RKO (cell line): ENCODE measurements around the gene APOA1.
A peak's percentile ranks its signal among the peaks of the same experiment; 100 is the strongest.
"Not testable (repeated sequence)": the region's sequence is repeated elsewhere in the genome, so short reads cannot be mapped to it uniquely, and the experiment has no call there.

ENCODE experiments used
- DNase-seq: peaks from one replicate; pipeline ENCODE4 v3.0.0-alpha.2; 2016; ENCODE audit warnings: low spot score

The APOA1 gene

DNA sequence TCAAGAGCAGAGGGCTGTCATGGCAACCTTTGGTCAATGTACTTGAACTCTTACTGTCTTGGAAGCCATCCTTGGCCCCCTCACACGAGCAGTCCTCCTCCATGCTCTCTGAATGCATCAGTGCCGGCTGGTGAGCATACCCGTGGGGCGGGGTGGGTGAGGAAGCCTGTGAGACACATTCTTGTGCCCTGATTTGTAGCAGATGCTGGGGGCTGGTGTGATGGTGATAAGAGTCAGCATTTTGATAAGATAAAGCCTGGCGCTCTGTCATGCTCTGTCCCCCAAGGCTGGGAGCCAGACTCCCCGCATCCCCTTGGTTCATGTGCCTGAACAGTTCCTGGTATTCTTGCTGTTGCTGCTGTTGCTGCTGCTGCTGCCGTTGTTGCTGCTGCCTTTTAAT is 20.5 kb upstream of the APOA1 start:
- no peak for DNase-seq

DNA sequence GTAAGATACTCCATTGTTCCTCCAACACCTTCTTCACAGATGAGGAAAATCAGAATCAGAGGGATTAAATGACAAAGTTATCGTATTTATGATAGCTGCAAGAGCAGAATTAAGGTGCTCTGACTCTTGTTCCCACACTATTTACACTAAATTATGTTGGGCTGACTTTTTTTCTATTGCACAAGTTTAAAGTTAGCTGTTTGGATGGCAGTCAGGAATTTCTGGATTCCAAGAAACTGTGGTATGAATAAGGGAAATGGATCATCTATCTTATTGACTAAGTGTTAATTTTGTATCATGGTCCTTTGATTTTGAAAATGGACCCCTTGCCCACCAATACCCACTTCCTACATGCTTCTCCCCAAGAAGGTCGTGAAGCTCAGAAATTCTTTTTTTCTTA is 19.9 kb upstream of the APOA1 start:
- no peak for DNase-seq

DNA sequence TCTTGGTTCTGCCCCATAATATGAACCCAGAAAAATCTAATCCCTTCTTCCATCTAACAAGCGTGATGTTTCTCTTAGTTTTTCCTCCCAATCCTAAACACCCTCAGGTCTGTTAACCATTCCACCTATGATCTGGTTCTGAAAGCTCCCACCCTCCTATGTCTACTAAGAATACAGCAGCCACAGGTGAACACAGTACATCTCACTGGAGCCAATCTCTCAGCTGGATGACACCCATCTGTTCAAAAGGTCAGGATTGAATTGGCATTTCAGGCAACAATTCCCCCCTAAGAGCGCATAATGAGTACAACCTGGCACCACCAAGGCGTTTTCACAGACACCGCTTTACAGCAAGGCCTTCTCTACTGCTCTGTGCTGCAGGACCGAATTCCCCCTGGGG is 19.0 kb upstream of the APOA1 start:
- no peak for DNase-seq

DNA sequence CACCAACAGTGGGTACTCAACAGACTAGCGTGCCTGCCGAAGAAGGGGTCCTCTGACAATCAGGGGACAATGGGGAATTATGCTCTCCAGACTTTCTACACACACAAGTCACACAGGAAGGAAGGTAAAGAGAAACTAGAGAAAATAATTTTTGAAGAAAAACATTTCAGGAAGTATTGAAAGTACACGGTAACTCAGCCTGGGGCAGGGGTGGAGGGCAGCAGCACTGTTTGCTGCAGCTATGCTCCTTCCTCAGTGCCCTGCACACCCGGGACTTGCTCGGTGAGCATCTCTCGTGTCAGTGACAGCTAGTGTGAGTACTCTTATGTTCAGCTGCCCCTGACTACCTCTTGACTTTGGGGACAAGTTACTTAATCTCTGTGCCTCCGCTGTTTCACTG is 18.0 kb upstream of the APOA1 start:
- no peak for DNase-seq

DNA sequence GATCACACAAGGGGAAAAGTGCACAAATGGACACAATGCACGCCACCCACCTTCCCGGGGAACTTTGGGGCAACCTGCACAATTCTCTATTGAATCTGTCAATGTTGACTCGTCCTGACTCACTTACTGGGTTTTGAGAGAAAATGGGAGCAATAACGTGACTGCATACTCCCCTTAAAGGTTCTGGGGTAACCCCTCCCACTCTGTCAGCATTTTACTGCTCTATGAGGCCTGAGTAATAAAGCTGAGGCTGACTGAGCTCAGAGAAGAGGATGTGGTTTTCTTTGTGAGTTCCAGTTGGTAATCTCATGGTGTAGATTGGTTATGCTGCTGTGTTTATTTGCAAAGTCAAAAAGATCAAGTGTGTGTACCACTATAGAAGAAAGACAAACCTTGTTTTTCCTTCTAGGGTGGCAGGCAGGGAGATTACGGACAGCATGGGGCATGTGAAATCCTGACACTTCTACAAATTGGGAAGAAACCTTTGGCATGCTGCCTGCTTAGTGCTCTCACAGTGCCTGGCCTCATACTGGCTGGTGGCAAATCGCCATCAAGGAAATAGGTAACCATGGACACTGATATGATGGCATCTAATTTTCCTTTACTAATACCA is 16.1 kb upstream of the APOA1 start:
- peak; percentile 91 for DNase-seq

DNA sequence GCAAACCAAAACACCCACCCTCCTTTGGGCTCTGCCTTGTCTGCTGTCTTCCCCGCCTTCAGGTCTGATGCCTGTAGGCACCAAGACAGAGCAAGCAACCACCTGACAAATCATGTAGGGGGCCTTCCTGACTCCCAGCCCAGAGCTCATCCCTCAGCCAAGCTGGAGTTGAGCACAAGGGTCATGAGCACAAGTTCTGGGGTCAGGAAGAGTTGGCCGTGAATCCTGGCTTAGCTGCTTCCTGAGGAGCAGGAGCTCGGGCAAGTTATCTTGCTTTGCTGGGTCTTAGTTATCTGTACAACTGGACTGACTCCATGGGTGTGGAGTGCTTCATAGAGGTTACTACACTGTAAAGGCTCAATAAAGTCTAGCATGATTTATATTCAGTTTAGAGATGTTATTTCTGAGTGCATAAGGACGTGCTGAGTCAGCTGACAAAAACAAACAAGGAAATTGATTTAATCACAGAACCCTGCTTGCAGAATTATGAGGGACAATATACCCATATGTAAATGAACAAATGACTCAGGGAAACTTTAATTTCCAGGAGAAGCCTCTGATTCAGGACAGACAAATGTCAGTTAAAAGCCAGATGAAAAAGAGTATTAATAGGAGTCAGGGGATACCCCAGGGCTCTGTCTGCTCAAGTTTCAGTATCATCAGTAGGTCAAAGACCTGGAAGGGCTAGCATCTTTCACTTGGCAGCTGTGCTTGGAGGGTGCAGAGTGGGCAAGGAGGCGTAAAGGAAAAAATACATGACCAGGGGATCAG is 15.0 kb upstream of the APOA1 start:
- DNase-seq: no peak

DNA sequence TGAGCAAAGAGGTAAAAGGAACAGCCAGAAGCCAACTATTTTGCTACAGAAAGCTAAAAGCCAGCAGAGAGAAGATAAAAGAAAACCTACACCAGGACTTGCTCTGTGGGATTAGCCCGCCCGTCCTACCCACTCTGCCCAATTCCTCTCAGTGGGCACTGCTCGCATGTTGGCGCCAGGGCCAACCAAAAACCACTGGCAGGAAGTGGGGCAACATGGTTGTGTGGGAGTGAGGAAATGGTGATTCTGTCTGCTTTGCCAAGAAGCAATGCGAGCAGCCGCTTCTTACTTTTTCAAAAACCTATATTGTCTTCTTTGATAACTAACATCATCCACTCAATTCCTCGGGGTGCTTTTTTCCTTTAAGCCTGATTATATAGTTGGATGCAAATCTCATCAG is 14.2 kb upstream of the APOA1 start:
- no peak for DNase-seq

DNA sequence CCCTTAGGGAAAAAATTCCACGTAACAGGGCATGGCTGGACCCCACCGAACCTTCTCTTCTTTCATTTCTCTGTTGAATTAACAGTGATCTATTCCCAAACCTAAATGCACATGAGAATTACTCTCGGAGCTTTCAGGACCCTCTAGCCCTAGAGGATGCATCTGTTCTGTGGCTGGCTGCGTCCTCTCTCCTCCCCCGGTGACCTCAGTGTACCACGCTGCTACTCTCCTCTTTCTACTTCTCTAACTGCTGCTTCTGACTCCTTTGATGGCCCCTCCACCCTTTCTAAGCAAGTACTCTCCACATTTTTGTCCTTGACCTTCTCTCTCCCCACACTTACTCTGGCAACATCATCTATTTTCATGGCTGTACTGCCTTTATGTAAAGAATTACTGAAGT is 12.1 kb upstream of the APOA1 start:
- no peak for DNase-seq

DNA sequence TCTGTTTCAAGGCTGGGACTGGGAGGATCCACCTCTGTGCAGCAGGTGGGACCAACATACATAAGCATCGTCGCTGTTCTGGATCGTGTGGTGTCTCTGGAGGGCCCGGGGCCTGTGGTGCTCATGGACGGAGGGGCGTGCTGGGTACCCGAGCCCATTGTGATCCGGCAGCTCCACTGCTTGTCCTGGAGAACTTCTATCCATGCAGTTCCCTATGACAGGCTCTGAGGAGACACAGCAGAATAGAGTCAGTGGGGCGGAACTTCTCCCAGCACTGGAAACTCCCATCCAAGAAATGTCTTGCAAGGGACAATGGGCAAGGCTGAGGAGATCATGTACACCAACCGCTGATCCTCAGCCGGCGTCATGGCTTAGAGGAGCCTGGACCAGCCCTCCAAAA is 11.6 kb upstream of the APOA1 start:
- no peak for DNase-seq

DNA sequence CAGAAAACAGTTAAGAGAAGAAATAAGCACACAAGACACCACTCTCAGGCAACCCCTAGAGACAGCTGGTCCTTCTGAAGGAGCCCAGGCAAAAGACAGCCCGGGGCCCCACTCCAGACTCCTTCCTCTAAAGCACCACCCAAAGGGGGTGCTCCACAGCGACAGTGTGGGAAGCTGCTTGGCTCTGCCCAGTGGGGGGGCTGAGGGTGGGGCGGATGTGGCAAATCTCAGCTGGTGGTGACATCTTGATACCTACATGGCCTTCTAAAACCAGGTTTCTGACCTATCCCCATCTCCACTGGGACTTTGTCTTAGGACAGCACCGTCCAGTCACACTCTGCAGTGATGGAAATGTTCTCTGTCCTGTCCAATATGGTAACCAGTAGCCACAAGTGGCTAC is 10.2 kb upstream of the APOA1 start:
- no peak for DNase-seq

DNA sequence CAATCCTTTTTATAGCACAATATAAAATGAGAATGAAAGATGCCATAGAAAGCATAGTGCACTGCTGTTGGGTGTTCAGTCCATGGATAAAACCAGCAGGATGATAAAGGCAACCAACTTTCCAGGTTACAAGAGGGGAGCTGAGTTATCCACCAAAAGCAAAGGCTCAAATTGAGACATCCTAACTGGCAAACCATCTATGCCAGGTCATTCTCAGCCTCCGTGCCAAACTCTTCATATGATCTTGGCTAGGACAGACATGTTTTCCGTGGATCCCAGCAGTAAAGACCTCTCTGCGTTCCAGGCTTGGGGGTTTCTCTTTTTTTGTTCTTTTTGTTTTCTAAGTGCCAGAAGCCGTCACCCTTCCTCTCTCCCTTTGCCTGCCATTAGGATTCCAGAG is 7.3 kb upstream of the APOA1 start:
- DNase-seq: no peak

DNA sequence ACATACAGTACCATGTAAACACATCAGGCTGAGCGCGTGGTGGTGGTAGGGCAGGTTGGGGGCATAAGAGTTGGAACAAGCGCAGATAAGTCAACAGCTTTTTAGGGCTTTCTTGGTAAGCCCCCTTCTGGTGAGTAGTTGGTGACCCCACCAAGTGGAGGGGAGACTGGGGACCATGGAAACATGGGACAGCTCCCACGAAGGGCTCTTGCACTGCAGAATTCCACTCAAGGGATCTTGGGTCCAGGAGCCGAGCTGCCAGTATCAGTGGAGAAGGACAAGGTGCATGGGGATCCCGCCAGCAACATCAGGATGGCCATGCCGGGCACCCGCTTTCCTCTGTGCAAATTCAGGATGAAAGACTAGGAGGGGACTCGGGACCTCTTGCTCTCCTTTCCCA is 6.2 kb upstream of the APOA1 start:
- DNase-seq: no peak

DNA sequence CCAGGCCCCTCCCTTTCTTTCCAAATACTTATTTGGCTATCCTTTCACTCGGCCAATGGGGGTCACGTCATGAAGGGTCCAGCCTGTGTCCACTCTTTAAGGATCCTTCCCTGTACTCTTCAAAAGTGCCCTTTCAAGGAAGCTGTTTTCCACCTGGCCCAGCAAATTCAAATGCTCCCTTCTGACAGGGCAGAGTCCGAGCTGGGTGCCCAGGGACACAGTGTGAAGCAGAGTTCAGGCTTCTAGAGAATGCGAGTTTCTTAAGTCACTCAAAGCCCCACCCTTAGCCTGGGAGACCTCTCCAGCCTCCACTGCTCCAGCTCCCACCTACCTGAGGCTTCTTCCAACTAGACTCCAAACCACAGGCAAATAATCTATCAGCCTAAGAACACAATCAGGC is 5.5 kb upstream of the APOA1 start:
- no peak for DNase-seq

DNA sequence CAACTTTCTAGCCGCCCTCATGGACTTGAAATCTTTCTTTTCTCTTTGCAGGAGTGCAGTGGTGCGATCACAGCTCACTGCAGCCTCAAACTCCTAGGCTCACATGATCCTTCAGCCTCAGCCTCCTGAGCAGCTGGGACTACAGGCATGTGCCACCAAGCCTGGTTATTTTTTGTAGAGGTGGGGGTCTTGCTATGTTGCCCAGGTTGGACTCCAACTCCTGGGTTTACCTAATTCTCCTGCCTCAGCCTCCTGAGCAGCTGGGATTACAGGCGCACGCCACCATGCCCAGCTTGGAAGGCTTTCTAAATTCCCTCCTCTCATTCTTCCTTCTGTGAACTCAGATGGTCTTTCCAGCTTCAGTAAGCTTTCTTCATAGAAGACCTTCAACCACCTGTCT is 4.7 kb upstream of the APOA1 start:
- no peak for DNase-seq

DNA sequence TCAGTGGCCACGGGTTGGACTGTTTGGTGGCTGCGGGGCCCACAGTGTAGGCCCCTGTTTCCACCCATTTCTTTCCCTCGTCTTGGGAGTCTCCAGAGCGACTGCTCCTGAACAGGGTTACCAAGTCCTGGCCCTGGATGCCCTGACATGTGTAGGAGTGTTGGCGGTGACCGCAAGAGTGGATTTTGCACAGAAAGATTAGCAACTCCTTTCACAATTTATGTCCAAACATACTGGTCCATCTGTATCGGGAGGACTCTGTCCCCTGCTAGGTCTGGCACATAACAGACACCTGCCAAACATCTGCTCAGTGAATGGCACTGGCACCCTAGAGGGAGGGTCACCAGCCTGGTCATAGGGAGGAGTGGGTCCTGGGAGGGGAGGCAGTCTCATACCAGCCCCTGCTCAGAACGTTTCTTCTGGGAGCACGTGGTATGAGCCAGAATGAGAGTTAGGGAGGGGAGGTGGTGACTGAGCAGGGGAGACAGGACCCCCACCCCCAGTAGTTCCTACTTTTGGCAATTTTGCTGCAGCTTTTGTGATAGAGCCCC is 3.4 kb upstream of the APOA1 start:
- DNase-seq: no peak

DNA sequence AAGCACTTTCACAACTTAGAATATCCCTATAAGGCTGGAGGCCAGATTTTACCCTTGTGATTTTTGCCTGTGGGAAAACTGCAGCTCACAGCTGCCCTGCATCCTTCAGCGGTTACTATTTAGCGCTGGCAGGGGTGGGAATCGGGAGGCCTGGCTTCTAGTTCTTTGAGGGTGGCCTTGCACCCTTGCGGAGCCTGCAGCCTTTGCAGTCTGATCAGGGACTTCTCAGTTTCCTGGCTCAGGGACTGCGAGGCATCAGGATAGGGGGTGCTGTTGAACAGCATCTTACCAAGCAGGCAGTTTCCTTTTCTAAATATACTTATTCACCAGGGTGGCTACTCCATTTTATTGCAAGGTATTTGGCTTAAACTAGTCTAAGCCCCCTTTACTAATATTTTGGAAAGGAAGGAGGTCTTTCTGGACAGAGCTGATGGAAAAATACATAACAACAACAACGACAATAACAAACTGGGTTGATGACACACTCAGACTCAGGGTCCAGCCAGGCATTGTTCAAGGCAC is 2.9 kb upstream of the APOA1 start:
- no peak for DNase-seq

DNA sequence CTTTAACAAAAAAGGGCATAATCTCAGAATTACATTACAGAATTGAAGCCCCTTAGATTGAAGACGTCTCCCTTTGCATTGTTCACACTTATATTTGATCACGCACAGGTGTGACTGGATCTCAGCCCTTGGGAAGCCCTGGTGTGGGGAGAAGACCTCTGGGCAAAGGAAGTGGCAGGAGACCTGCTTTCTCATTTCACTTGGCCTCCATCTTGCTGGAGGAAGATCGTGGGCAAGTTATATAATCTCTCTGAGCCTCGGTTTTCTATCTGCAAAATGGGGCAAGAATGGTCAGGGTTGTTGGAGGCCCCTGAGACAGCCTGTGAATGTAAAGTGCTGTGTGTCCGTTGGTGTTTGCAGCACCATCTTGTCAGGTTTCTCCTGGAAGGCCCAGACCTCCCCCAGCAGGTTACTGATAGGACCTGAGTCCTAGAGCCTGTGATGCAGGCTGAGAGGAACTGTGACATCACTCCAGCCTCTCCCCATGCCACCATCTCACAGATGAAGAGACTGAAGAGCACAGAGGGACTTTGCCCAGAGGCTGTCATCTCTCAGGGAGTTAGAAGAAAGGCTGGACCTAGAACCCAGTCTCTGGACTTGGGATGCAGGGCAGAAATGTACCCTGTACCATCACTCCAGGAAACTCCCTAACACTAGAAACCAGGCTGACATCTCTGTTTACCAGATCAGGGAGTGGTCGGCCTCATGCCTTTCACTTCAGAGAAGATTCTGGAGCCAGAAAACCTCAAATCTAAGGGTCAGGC is 1.1 kb upstream of the APOA1 start:
- DNase-seq: no peak

DNA sequence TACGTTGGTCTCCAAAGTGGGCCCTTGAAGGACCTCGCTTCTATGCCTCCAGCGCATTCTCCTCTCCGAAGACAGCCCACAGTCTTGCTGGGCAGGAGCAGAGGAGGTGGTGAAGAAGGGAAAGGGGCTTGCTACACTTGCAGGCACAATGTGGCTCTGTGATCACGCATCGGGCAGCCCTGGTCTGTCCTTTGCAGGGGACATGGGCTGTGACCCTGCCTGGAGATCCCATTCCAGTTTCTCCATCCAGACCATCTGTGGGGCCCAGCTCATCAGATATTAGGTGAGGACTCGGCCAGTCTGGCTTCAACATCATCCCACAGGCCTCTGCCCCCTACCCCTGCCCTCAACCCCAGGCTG is 810 bp downstream of the APOA1 start:
- DNase-seq: no peak

DNA sequence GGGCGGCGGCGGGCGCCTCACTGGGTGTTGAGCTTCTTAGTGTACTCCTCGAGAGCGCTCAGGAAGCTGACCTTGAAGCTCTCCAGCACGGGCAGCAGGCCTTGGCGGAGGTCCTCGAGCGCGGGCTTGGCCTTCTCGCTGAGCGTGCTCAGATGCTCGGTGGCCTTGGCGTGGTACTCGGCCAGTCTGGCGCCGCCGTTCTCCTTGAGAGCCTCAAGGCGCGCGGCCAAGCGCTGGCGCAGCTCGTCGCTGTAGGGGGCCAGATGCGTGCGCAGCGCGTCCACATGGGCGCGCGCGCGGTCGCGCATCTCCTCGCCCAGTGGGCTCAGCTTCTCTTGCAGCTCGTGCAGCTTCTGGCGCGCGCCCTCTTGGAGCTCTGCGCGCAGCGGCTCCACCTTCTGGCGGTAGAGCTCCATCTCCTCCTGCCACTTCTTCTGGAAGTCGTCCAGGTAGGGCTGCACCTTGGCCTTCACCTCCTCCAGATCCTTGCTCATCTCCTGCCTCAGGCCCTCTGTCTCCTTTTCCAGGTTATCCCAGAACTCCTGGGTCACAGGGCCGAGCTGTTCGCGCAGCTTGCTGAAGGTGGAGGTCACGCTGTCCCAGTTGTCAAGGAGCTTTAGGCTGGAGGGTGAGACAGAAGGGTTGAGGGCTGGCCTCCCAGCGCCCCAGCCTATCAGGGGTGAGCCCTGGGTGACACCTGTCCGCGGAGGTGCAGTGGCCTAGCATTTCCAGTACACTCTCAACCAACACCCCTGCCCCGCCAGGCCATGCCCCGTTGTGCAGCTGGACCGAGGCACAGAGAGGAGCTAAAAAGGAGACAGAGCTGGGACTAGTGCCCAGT is 1.4 kb downstream of the APOA1 start:
- DNase-seq: no peak

DNA sequence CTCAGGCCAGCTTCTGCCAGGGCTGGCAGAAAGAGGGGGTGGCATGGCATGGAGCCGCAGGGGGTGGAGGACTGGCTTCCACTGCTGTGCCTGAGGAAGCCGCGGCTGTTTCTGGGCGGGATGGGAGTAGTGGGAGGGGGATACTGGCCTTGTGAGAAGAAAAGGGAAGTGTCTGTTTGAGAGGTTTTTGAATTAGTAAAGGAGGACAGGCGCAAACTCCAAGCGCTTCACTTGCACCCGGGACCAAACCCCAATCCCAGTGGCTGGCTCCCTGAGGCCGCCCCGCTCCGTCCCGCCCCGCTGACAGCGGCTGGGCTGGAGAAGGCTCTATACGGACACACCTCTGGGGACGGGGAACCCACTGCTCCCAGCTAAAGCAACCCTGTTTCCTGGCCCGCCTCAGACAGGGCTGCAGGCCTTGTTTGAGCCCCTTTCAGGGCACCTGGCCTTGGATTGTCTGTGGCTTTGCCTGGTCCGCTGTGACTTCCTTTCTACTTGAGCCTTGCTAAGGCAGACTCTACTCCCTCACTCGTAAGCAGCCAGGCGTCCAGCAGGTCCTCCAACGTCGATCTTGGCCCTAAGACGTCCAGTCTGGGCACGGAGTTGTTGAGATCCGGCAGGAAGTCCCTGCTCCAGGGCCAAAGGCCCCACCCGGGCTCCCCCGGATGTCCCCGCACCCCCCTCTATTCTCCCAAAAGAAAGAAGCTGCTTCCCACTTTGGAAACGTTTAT is 2.2 kb downstream of the APOA1 start:
- DNase-seq: no peak

DNA sequence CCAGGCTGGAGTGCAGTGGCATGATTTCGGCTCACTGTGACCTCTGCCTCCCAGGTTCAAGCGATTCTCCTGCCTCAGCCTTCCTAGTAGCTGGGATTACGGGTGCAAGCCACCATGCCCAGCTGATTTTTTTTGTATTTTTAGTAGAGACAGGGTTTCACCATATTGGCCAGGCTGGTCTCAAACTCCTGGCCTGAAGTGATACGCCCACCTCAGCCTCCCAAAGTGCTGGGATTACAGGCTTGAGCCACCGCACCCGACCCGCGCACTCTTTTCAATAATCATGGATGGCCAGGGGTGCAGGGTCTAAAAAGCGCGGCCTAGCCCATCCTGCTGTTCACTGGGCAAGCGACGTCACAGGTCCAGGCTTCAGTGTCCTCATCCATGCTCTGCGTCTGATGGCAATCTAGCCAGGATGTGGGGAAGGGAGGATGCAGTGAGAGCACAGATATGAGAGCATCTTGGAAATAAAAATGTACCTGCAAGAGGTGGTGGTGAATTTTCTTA is 2.8 kb downstream of the APOA1 start:
- DNase-seq: not testable (repeated sequence)
